HL-60/S4 treated with phorbol 12-myristate 13-acetate at 8.2 ng/mL for 4 days and 3 days (cell line): ENCODE data around the gene BZW1.

ENCODE experiments used
- in situ Hi-C: fragments of 300-500 bp; cut with MboI; formaldehyde crosslinking; loops from 2 replicates; pipeline ENCODE4 v1.15.0; 2022; ENCODE audit warnings: low sequenced_read_pairs

Gene BZW1

GRCh38 chr2:200828572-200829257, 17.0 kb downstream of the BZW1 start:
- in situ Hi-C loops = no loop called here

GRCh38 chr2:200829258-200829655, 17.5 kb downstream of the BZW1 start:
- in situ Hi-C loops = no loop called here

DNA sequence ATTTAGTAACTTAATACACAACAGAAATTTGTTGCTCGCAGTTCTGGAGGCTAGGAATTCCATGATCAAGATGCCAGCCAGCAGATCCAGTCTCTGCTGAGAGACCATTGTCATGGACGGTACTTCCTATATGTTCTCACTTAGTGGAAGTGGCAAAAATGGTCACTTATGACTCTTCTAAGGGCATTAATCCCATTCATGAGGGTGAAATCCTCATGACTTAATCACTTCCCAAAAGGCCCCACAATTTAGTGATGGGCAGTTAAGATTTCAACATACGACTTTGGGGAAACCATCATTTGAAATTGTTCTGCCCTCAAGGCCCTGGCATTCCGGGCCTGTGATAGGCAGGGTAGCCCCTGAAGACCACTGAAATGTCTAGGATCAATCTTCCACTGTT, 23.0 kb downstream of the BZW1 start:
- in situ Hi-C loops = no loop called here

DNA sequence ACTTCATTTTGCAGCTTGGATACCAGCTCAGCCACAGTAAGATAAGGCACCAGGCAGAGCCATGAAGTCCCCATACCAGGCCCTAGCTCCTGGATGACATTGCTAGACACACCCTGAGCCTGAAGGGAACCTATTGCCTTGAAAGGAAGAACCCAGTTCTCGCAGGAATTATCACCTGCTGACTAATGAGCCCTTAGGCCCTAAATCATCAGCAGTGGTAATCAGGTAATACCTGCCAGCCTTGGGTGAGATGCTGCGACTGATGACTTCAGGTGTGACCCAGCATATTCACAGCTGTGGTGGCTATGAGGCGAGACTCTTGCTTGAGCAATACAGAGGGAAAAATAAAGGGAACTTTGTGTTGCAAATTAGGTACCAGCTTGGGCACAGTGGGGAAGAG, 27.8 kb downstream of the BZW1 start:
- in situ Hi-C loops = no loop called here

GRCh38 chr2:200843993-200844948, 32.6 kb downstream of the BZW1 start:
- in situ Hi-C loops = no loop called here

- in situ Hi-C loops = no loop called here
These were observed 33.5 kb downstream of the BZW1 start for GRCh38 chr2:200845194-200845593.

GRCh38 chr2:200845669-200846325, 34.1 kb downstream of the BZW1 start:
- in situ Hi-C loops = no loop called here

DNA sequence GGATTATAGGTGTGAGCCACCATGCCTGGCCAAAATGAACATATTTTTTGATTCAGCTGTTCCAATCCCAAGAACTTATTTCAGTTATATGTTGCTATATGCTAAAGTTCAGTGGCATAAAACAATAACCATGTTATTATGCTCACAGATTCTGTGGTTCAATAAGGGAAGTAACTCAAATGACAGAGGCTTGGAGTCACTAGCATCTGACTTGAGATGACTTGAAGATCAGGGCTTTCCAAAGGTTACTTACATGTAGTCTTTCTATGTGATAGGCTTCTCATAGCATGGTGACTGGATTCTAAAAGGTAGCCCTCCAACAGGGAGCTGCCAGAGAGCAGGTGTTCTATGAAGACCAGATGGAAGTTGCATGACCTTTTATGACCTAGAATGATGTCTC, 35.6 kb downstream of the BZW1 start:
- in situ Hi-C loops = no loop called here

GRCh38 chr2:200847939-200848338, 36.2 kb downstream of the BZW1 start:
- in situ Hi-C loops = no loop called here

DNA sequence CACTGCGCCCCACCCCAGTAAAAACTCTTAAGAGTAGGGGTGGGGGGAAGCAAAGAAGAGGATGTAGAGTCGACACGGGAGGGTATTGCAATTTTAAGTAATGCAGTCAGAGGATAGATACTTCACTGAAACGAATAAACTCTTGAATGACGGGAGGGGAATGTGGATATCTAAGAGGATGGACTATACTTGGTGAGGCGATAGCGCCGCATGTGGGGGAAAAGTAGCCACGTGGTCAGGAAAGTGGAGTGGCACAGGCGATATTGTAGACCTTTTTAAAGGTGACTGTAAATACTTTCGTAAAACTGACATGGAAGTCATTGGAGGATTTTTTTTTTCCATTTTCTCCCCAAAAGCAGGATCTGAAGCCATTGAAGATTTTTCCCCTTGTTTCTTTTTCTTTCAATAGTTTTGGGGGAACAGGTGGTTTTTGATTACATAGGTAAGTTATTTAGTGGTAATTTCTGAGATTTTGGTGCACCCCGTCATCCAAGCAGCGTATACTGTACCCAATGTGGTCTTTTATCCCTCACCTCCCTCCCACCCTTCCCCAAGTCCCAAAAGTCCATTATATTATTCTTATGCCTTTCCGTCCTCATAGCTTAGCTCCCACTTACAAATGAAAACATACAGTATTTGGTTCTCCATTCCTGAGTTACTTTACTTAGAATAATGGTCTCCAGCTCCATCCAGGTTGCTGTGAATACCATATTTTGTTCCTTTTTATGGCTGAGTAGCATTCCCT, 39.0 kb downstream of the BZW1 start:
- in situ Hi-C loops = no loop called here

DNA sequence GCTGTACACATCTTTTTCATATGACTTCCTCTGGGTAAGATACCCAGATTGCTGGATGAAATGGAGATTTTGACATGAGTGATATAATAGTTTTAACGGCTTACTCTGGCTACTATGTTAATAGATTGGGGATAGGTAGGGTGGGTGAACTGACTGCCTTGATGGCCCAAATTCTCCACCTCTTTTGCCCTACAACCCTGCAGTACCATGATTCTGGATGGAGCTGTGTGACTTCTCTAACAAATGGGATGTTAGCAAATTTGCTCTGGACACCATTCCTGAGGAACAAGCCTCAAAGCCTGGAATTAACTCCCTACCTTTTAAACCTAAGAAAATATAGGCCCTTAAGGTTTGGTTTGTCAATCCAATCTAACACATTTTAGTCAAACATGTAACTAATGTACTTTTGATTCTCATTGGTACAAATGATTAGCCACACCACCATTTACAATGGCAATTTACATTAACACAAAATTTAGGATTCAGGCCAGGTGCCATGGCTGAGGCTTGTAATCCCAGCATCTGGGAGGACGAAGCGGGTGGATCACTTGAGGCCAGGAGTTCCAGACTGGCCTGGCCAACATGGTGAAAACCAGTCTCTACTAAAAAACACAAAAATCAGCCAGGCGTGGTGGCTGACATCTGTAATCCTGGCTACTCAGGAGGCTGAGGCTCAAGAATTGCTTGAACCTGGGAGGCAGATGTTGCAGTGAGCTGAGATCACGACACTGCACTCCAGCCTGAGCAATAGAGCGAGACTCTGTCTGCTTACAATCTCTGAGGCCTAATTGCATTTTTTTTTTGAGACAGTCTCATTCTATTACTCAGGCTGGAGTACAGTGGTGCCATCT, 39.9 kb downstream of the BZW1 start:
- in situ Hi-C loops = no loop called here

GRCh38 chr2:200852605-200853004, 40.9 kb downstream of the BZW1 start:
- in situ Hi-C loops = no loop called here

DNA sequence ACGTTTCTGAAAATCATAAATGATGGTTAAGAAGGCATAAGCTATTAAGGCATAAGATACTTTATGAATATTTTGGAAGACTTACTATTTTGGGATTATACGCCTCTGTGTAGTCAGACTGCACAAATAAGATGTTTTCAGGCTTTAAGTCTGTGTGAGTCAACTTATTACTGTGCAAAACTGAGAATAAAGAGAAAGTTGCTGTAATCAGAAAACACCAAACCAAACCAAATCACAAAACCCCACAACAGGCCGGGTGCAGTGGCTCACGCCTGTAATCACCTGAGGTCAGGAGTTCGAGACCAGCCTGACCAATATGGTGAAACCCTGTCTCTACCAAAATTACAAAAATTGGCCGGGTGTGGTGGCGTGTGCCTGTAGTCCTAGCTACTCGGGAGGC, 45.1 kb downstream of the BZW1 start:
- in situ Hi-C loops = no loop called here

DNA sequence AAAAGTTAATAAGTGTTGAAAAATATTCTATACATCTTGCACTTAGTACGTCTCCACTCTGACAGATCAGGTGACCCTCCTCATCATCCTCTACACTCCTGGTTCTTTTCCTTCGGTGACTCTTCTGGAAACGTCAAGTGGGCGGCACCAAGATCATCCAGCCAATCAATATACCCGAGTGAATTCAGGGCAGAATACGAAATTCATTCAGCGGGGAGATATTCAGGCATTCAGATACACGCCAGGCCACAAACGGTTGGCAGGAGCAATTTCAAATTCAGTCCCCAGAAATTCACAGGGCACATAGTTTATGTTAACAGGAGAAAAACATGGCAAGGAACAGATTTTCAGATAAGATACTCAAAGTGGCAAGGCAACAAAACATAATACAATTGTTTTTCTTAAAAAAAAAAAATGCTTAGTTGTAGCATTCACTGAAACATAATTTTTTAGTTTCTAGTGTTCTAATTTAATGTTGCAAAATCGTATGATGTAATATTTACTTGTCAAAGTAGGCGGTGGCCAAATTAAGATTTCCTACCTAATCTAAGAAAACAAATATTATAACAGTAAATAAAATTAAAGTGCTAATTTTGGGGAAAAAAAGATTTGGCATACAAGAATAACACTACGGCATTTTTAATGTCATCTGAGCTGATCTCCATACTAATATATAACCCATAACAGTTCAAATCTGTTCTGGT, 48.5 kb downstream of the BZW1 start:
- in situ Hi-C loops = no loop called here

- in situ Hi-C loops = no loop called here
These were observed 50.0 kb downstream of the BZW1 start for GRCh38 chr2:200861617-200862155.

GRCh38 chr2:200862532-200863000, 50.9 kb downstream of the BZW1 start:
- in situ Hi-C loops = no loop called here

- in situ Hi-C loops = no loop called here
These were observed 52.1 kb downstream of the BZW1 start for GRCh38 chr2:200863782-200864175.

GRCh38 chr2:200864176-200865034, 52.7 kb downstream of the BZW1 start, which contains the start of gene CLK1:
Gene CLK1, minus strand, starts transcription at chr2:200864658. Its CDS starts 2,796 bp downstream, at chr2:200861862.
- in situ Hi-C loops = no loop called here
